NB4 (cell line): ENCODE measurements around the gene HYAL3.

Experiments used
- DNase-seq: peaks from one replicate; pipeline ENCODE4 v3.0.0; 2010; ENCODE audit warnings: low read depth
- H3K4me3 ChIP-seq: one replicate; pipeline ENCODE4 v1.5.1; 2011; ENCODE audit warnings: mild to moderate bottlenecking, low read depth, low read length, moderate library complexity
- MAX ChIP-seq: IDR thresholded peaks from 2 replicates; pipeline ENCODE4 v1.6.1; 2011; ENCODE audit warnings: low read depth, low read length
- MYC ChIP-seq: IDR thresholded peaks from 2 replicates; pipeline ENCODE4 v1.6.1; 2011; ENCODE audit warnings: low read depth, low read length
- POLR2A ChIP-seq: IDR thresholded peaks from 2 replicates; pipeline ENCODE4 v1.6.1; 2011; ENCODE audit warnings: mild to moderate bottlenecking; ENCODE audit not compliant: insufficient read length; ENCODE audit errors: extremely low read depth
- TF ChIP-seq, protein P1 (sequence below): IDR thresholded peaks from one replicate; pipeline ENCODE4 v1.5.1; 2012; ENCODE audit warnings: low read depth, low read length

The HYAL3 gene

GRCh38 chr3:50295553-50296431 is 3.4 kb downstream of the HYAL3 start:
- no peak overlapping the region for H3K4me3 ChIP-seq
- DNase-seq: no peak
- TF ChIP-seq, protein P1, sequence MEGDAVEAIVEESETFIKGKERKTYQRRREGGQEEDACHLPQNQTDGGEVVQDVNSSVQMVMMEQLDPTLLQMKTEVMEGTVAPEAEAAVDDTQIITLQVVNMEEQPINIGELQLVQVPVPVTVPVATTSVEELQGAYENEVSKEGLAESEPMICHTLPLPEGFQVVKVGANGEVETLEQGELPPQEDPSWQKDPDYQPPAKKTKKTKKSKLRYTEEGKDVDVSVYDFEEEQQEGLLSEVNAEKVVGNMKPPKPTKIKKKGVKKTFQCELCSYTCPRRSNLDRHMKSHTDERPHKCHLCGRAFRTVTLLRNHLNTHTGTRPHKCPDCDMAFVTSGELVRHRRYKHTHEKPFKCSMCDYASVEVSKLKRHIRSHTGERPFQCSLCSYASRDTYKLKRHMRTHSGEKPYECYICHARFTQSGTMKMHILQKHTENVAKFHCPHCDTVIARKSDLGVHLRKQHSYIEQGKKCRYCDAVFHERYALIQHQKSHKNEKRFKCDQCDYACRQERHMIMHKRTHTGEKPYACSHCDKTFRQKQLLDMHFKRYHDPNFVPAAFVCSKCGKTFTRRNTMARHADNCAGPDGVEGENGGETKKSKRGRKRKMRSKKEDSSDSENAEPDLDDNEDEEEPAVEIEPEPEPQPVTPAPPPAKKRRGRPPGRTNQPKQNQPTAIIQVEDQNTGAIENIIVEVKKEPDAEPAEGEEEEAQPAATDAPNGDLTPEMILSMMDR: no peak
- TF ChIP-seq MAX: no peak
- no peak for TF ChIP-seq POLR2A
- no peak for TF ChIP-seq MYC

- no peak overlapping the region for H3K4me3 ChIP-seq
- DNase-seq: no peak
- TF ChIP-seq POLR2A (no peak), MYC (no peak), MAX (no peak)
- TF ChIP-seq, protein P1: no peak
Measured at GRCh38 chr3:50294492-50295403, 4.5 kb downstream of the HYAL3 start.

DNA sequence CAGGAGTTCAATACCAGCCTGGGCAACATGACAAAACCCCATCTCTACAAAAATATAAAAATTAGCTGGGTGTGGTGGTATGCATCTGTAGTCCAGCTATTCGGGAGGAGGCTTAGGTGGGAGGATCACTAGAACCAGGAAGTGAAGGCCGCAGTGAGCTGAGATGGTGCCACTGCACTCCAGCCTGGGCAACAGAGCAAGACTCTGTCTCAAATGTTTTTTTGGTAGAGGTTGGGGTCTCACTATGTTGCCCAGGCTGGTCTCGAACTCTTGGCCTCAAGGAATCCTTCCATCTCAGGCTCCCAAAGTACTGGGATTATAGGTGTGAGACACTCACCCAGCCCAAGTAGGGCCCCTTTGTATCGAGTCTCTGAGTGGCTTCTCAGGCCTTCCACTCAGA is 5.1 kb downstream of the HYAL3 start:
- no peak overlapping the region for H3K4me3 ChIP-seq
- TF ChIP-seq MYC: no peak
- TF ChIP-seq, protein P1: no peak
- no peak for TF ChIP-seq POLR2A
- TF ChIP-seq MAX: no peak
- no peak for DNase-seq

DNA sequence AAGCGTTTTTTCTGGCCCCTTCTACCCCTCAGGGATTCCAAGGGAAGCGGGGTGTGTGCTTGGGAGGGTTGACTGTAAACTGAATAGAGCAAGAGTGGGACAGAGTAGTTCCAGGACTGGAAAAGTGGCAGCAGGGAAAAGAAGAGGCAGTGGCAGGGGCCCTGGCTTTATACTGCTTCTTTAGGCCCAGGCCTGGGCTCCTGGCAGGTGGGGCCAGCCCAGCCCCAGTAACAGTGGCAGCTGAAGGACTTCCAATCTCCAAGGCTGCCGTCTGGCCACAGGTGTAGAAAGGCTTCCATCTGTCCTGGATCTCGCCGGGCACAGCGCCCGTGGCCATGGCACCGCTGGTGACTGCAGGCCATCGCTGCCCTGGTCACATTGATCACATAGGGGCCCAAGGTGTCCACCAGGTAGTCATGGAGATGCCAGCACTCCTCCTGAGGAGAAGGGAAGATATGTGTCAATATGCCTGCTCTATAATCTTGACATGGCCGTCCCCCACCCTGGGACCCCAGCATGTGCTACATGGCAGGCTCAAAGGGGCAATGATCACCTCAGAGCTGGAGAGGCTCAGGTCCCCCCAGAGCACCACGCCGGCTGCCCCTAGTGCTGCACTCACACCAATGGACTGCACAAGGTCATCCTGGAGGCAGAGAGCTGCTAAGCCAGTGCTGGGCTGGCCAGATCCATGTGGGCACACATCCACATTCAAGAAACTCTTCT is 6.0 kb downstream of the HYAL3 start:
- TF ChIP-seq, protein P1: no peak
- TF ChIP-seq POLR2A (no peak), MAX (no peak), MYC (no peak)
- DNase-seq: no peak
- H3K4me3 ChIP-seq: peak overlapping the region; percentile 64
